Osteoblast (primary cell): ENCODE data around the gene CFAP53. TPM values are rescaled to one million over a fixed set of nuclear protein-coding genes. Genes with fewer than 3 reads are reported as not detected.
"Not testable (repeated sequence)": the region's sequence is repeated elsewhere in the genome, so short reads cannot be mapped to it uniquely, and the experiment has no call there.

Experiments
- DNase-seq: peaks from one replicate; pipeline ENCODE4 v3.0.0; 2011; ENCODE audit warnings: low spot score, mixed read lengths; ENCODE audit not compliant: insufficient read length; ENCODE audit errors: missing footprints
- H2AFZ ChIP-seq: 2 replicates; pipeline ENCODE4 v1.6.0; 2011; ENCODE audit warnings: mild to moderate bottlenecking, low read length
- H3K27ac ChIP-seq: 2 replicates; pipeline ENCODE4 v1.5.1; 2011; ENCODE audit warnings: mild to moderate bottlenecking, low read depth, low read length, moderate library complexity
- H3K27me3 ChIP-seq: 2 replicates; pipeline ENCODE4 v1.6.0; 2012; ENCODE audit warnings: mild to moderate bottlenecking, control low read depth, inconsistent platforms, low read length, moderate library complexity; ENCODE audit not compliant: insufficient read depth
- H3K36me3 ChIP-seq: 2 replicates; pipeline ENCODE4 v1.5.1; 2011; ENCODE audit warnings: mild to moderate bottlenecking, low read length, control low read depth, moderate library complexity; ENCODE audit not compliant: insufficient read depth
- H3K4me1 ChIP-seq: 2 replicates; pipeline ENCODE4 v1.5.1; 2011; ENCODE audit warnings: mild to moderate bottlenecking, low read length, control low read depth, moderate library complexity; ENCODE audit not compliant: insufficient read depth
- H3K4me2 ChIP-seq: 2 replicates; pipeline ENCODE4 v1.6.0; 2011; ENCODE audit warnings: mild to moderate bottlenecking, low read length; ENCODE audit not compliant: insufficient read depth
- H3K4me3 ChIP-seq: fragments of 200-600 bp; sonication (generic); 3 replicates; pipeline ENCODE4 v1.5.1; 2012; ENCODE audit warnings: mild to moderate bottlenecking, low read length, inconsistent platforms; ENCODE audit not compliant: insufficient read depth
- H3K79me2 ChIP-seq: 2 replicates; pipeline ENCODE4 v1.6.0; 2012; ENCODE audit warnings: mild to moderate bottlenecking, low read length, control low read depth, inconsistent platforms; ENCODE audit not compliant: insufficient read depth
- H3K9me3 ChIP-seq: 2 replicates; pipeline ENCODE4 v1.5.1; 2011; ENCODE audit warnings: low read depth, low read length, control low read depth
- H4K20me1 ChIP-seq: 2 replicates; pipeline ENCODE4 v1.6.0; 2012; ENCODE audit warnings: mild to moderate bottlenecking, low read length, control low read depth; ENCODE audit not compliant: insufficient read depth
- CTCF ChIP-seq: IDR thresholded peaks from 2 replicates; pipeline ENCODE4 v1.5.1; 2011; ENCODE audit warnings: mild to moderate bottlenecking, low read depth, low read length, moderate library complexity; ENCODE audit errors: extremely low read depth
- total RNA-seq: library from RNA; depleted of rRNA; stranded (reverse); fragments of >200 nt; gene quantifications from 2 replicates; pipeline ENCODE4 v1.2.3, GENCODE V29; 2012

CFAP53 gene
- total RNA-seq, 1 donor = 0.36 TPM

GRCh38 chr18:50247561-50247960 is 18.7 kb downstream of the CFAP53 start:
- Histone ChIP-seq H3K27me3 (no peaks in the 10 kb centered on the region), H3K36me3 (no peaks in the 10 kb centered on the region), H3K4me2 (no peak overlapping the region), H3K4me1 (no peaks in the 10 kb centered on the region), H2AFZ (no peak overlapping the region), H3K9me3 (no peaks in the 10 kb centered on the region), H3K79me2 (no peaks in the 10 kb centered on the region), H3K4me3 (no peak overlapping the region), H3K27ac (no peak overlapping the region), H4K20me1 (no peaks in the 10 kb centered on the region)
- no peak for TF ChIP-seq CTCF
- no peak for DNase-seq

- H3K36me3 ChIP-seq, H3K4me3 ChIP-seq, H3K9me3 ChIP-seq, H3K4me1 ChIP-seq, DNase-seq, H3K79me2 ChIP-seq, H2AFZ ChIP-seq, H4K20me1 ChIP-seq, H3K4me2 ChIP-seq, H3K27ac ChIP-seq, H3K27me3 ChIP-seq: not testable (repeated sequence)
These were observed 24.5 kb downstream of the CFAP53 start for GRCh38 chr18:50241768-50242167.

GRCh38 chr18:50240080-50240563 is 26.2 kb downstream of the CFAP53 start:
- Histone ChIP-seq H3K36me3 (no peaks in the 10 kb centered on the region), H3K79me2 (no peaks in the 10 kb centered on the region), H4K20me1 (no peaks in the 10 kb centered on the region), H2AFZ (no peak overlapping the region), H3K4me1 (no peaks in the 10 kb centered on the region), H3K27ac (no peak overlapping the region), H3K4me2 (no peak overlapping the region), H3K27me3 (no peaks in the 10 kb centered on the region), H3K4me3 (no peak overlapping the region), H3K9me3 (no peaks in the 10 kb centered on the region)
- no peak for TF ChIP-seq CTCF
- DNase-seq = no peak

GRCh38 chr18:50232419-50232818 is 33.9 kb downstream of the CFAP53 start:
- H2AFZ ChIP-seq = no peak overlapping the region
- H3K27me3 ChIP-seq = no peaks in the 10 kb centered on the region
- H3K4me1 ChIP-seq = no peaks in the 10 kb centered on the region
- no peaks in the 10 kb centered on the region for H3K36me3 ChIP-seq
- no peaks in the 10 kb centered on the region for H4K20me1 ChIP-seq
- no peak for DNase-seq
- H3K9me3 ChIP-seq = no peaks in the 10 kb centered on the region
- H3K79me2 ChIP-seq = no peaks in the 10 kb centered on the region
- H3K4me3 ChIP-seq = no peak overlapping the region
- no peak overlapping the region for H3K4me2 ChIP-seq
- no peak for TF ChIP-seq CTCF
- H3K27ac ChIP-seq = no peak overlapping the region
